ENCODE measurements around the gene TRAF1.

GRCh38 chr9:120914396-120914795 is 12.2 kb downstream of the TRAF1 start:
- no peak for TF ChIP-seq ZSCAN29 (IDR thresholded peaks at IDR 0.05)
- TF ChIP-seq POLR2AphosphoS5 (IDR thresholded peaks at IDR 0.05; ENCODE audit: low read length): no peak; the same call in 1 of the 2 replicates
- no peak for TF ChIP-seq CREM (IDR thresholded peaks at IDR 0.05; ENCODE audit: low read depth)
- TF ChIP-seq MAX (IDR thresholded peaks at IDR 0.05; ENCODE audit: low read depth, low read length): no peak
- no peak for TF ChIP-seq EZH2 (IDR thresholded peaks at IDR 0.05; ENCODE audit: borderline replicate concordance, control insufficient read depth, low read depth, low read length)
